ENCODE measurements around the gene PLEKHA7. TPM values are rescaled to one million over a fixed set of nuclear protein-coding genes. Genes with fewer than 3 reads are reported as not detected.

The PLEKHA7 gene
- total RNA-seq, 1 donor from 2014 or later, result 0.92 TPM

DNA sequence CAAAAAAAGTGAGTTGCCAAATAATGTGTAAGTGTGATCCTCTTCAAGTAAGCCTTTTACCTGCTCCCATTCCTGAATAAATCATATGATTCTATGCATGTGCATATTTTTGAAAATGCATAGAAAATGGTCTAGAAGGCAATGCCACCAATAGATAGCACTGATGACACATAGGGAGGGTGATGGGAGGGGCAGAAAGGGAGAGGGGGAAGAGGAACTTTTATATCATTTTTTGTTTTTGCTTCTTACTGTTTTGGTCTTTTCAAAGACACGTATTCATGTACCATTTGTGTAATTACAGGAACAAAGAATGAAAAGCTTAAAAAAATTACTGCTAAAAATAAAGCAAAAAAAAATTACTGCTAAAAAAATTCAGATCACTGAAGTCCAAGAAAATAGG lies 215.0 kb downstream of the PLEKHA7 start:
- DNase-seq (ENCODE audit: low spot score), result no peak
- H3K4me1 Mint-ChIP-seq (ENCODE audit: low read depth), result peaks cover 7% of the 10 kb centered on the region
- H3K27me3 Mint-ChIP-seq (ENCODE audit: low read depth), result no peaks in the 10 kb centered on the region
- H3K27ac Mint-ChIP-seq (ENCODE audit: unreplicated experiment), result no peak overlapping the region
- H3K9me3 Mint-ChIP-seq (ENCODE audit: low read depth), result no peaks in the 10 kb centered on the region
- TF ChIP-seq, protein P1, sequence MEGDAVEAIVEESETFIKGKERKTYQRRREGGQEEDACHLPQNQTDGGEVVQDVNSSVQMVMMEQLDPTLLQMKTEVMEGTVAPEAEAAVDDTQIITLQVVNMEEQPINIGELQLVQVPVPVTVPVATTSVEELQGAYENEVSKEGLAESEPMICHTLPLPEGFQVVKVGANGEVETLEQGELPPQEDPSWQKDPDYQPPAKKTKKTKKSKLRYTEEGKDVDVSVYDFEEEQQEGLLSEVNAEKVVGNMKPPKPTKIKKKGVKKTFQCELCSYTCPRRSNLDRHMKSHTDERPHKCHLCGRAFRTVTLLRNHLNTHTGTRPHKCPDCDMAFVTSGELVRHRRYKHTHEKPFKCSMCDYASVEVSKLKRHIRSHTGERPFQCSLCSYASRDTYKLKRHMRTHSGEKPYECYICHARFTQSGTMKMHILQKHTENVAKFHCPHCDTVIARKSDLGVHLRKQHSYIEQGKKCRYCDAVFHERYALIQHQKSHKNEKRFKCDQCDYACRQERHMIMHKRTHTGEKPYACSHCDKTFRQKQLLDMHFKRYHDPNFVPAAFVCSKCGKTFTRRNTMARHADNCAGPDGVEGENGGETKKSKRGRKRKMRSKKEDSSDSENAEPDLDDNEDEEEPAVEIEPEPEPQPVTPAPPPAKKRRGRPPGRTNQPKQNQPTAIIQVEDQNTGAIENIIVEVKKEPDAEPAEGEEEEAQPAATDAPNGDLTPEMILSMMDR (IDR thresholded peaks at IDR 0.05), result no peak
- peaks cover 1% of the 10 kb centered on the region for H3K36me3 Mint-ChIP-seq (ENCODE audit: low read depth)
- no peak overlapping the region for H3K4me3 Mint-ChIP-seq (ENCODE audit: unreplicated experiment)

GRCh38 chr11:16797776-16798175 lies 216.4 kb downstream of the PLEKHA7 start:
- Mint-ChIP-seq H3K9me3 (ENCODE audit: low read depth) (no peaks in the 10 kb centered on the region), H3K4me1 (ENCODE audit: low read depth) (peaks cover 19% of the 10 kb centered on the region), H3K27ac (ENCODE audit: unreplicated experiment) (no peak overlapping the region), H3K36me3 (ENCODE audit: low read depth) (no peaks in the 10 kb centered on the region), H3K4me3 (ENCODE audit: unreplicated experiment) (no peak overlapping the region), H3K27me3 (ENCODE audit: low read depth) (no peaks in the 10 kb centered on the region)
- TF ChIP-seq, protein P1 (IDR thresholded peaks at IDR 0.05), result no peak
- no peak for DNase-seq (ENCODE audit: low spot score)

- H3K27ac Mint-ChIP-seq (ENCODE audit: unreplicated experiment), result no peak overlapping the region
- H3K36me3 Mint-ChIP-seq (ENCODE audit: low read depth), result no peaks in the 10 kb centered on the region
- DNase-seq (ENCODE audit: low spot score), result no peak
- no peak overlapping the region for H3K4me3 Mint-ChIP-seq (ENCODE audit: unreplicated experiment)
- H3K9me3 Mint-ChIP-seq (ENCODE audit: low read depth), result no peaks in the 10 kb centered on the region
- H3K27me3 Mint-ChIP-seq (ENCODE audit: low read depth), result no peaks in the 10 kb centered on the region
- peaks cover 34% of the 10 kb centered on the region for H3K4me1 Mint-ChIP-seq (ENCODE audit: low read depth)
- TF ChIP-seq, protein P1 (IDR thresholded peaks at IDR 0.05), result no peak
Observed at GRCh38 chr11:16796311-16796710, 217.9 kb downstream of the PLEKHA7 start.

GRCh38 chr11:16795146-16795545 lies 219.1 kb downstream of the PLEKHA7 start:
- Mint-ChIP-seq H3K27me3 (ENCODE audit: low read depth) (no peaks in the 10 kb centered on the region), H3K4me1 (ENCODE audit: low read depth) (peaks cover 39% of the 10 kb centered on the region), H3K4me3 (ENCODE audit: unreplicated experiment) (no peak overlapping the region), H3K36me3 (ENCODE audit: low read depth) (no peaks in the 10 kb centered on the region), H3K27ac (ENCODE audit: unreplicated experiment) (peak overlapping the region; percentile 1), H3K9me3 (ENCODE audit: low read depth) (no peaks in the 10 kb centered on the region)
- TF ChIP-seq, protein P1 (IDR thresholded peaks at IDR 0.05), result no peak
- DNase-seq (ENCODE audit: low spot score), result no peak

GRCh38 chr11:16794047-16794818 lies 220.0 kb downstream of the PLEKHA7 start:
- no peaks in the 10 kb centered on the region for H3K36me3 Mint-ChIP-seq (ENCODE audit: low read depth)
- no peak overlapping the region for H3K4me3 Mint-ChIP-seq (ENCODE audit: unreplicated experiment)
- H3K27me3 Mint-ChIP-seq (ENCODE audit: low read depth), result no peaks in the 10 kb centered on the region
- TF ChIP-seq, protein P1 (IDR thresholded peaks at IDR 0.05), result no peak
- H3K27ac Mint-ChIP-seq (ENCODE audit: unreplicated experiment), result no peak overlapping the region
- DNase-seq (ENCODE audit: low spot score), result no peak
- peaks cover 39% of the 10 kb centered on the region for H3K4me1 Mint-ChIP-seq (ENCODE audit: low read depth)
- H3K9me3 Mint-ChIP-seq (ENCODE audit: low read depth), result no peaks in the 10 kb centered on the region

Data from chondrocyte (in vitro differentiated cells).